ENCODE data around the gene TOMM5.

Gene TOMM5

GRCh38 chr9:37639841-37640240 is 47.4 kb upstream of the TOMM5 start:
- Histone ChIP-seq H4K20me1 (ENCODE audit: control insufficient read depth, insufficient read depth, low read depth, low read length) (no peaks in the 10 kb centered on the region), H3K4me3 (ENCODE audit: low read length) (no peak overlapping the region), H3K4me2 (ENCODE audit: low read length) (no peak overlapping the region), H3K27me3 (ENCODE audit: control insufficient read depth, low read length) (peaks cover 22% of the 10 kb centered on the region), H3F3A (ENCODE audit: control insufficient read depth, insufficient read depth) (no peaks in the 10 kb centered on the region), H3K4me1 (ENCODE audit: control insufficient read depth, low read length) (no peaks in the 10 kb centered on the region), H3K79me2 (ENCODE audit: control insufficient read depth, low read length) (no peaks in the 10 kb centered on the region), H3K9me2 (replicated peaks; ENCODE audit: control insufficient read depth, low read length) (no peaks in the 10 kb centered on the region), H3K27ac (ENCODE audit: low read depth, low read length) (no peak overlapping the region), H3K9me3 (ENCODE audit: control insufficient read depth, insufficient read depth, low read length) (no peaks in the 10 kb centered on the region), H3K36me3 (ENCODE audit: control insufficient read depth, low read length) (no peaks in the 10 kb centered on the region)
- TF ChIP-seq EZH2phosphoT487 (IDR thresholded peaks at IDR 0.05; ENCODE audit: borderline replicate concordance, low read length) (no peak), CTCF (IDR thresholded peaks at IDR 0.05; ENCODE audit: low read depth, low read length, poor library complexity, severe bottlenecking) (no peak)

- no peaks in the 10 kb centered on the region for H4K20me1 ChIP-seq (ENCODE audit: control insufficient read depth, insufficient read depth, low read depth, low read length)
- H3K4me3 ChIP-seq (ENCODE audit: low read length), result no peak overlapping the region
- TF ChIP-seq CTCF (IDR thresholded peaks at IDR 0.05; ENCODE audit: low read depth, low read length, poor library complexity, severe bottlenecking) (no peak), EZH2phosphoT487 (IDR thresholded peaks at IDR 0.05; ENCODE audit: borderline replicate concordance, low read length) (no peak)
- H3K36me3 ChIP-seq (ENCODE audit: control insufficient read depth, low read length), result no peaks in the 10 kb centered on the region
- no peaks in the 10 kb centered on the region for H3F3A ChIP-seq (ENCODE audit: control insufficient read depth, insufficient read depth)
- H3K79me2 ChIP-seq (ENCODE audit: control insufficient read depth, low read length), result no peaks in the 10 kb centered on the region
- H3K27me3 ChIP-seq (ENCODE audit: control insufficient read depth, low read length), result peaks cover 16% of the 10 kb centered on the region
- H3K9me2 ChIP-seq (replicated peaks; ENCODE audit: control insufficient read depth, low read length), result no peaks in the 10 kb centered on the region
- H3K4me1 ChIP-seq (ENCODE audit: control insufficient read depth, low read length), result no peaks in the 10 kb centered on the region
- H3K4me2 ChIP-seq (ENCODE audit: low read length), result no peak overlapping the region
- H3K9me3 ChIP-seq (ENCODE audit: control insufficient read depth, insufficient read depth, low read length), result no peaks in the 10 kb centered on the region
- H3K27ac ChIP-seq (ENCODE audit: low read depth, low read length), result no peak overlapping the region
These were observed 46.8 kb upstream of the TOMM5 start for GRCh38 chr9:37639109-37639762.

GRCh38 chr9:37636511-37637448 is 44.4 kb upstream of the TOMM5 start:
- Histone ChIP-seq H3K79me2 (ENCODE audit: control insufficient read depth, low read length) (no peaks in the 10 kb centered on the region), H3K9me2 (replicated peaks; ENCODE audit: control insufficient read depth, low read length) (no peaks in the 10 kb centered on the region), H3K4me2 (ENCODE audit: low read length) (no peak overlapping the region), H3F3A (ENCODE audit: control insufficient read depth, insufficient read depth) (no peaks in the 10 kb centered on the region), H3K4me3 (ENCODE audit: low read length) (no peak overlapping the region), H3K27ac (ENCODE audit: low read depth, low read length) (no peak overlapping the region), H4K20me1 (ENCODE audit: control insufficient read depth, insufficient read depth, low read depth, low read length) (no peaks in the 10 kb centered on the region), H3K9me3 (ENCODE audit: control insufficient read depth, insufficient read depth, low read length) (no peaks in the 10 kb centered on the region), H3K27me3 (ENCODE audit: control insufficient read depth, low read length) (peaks cover 5% of the 10 kb centered on the region; the same call in 1 of the 2 replicates), H3K4me1 (ENCODE audit: control insufficient read depth, low read length) (no peaks in the 10 kb centered on the region), H3K36me3 (ENCODE audit: control insufficient read depth, low read length) (no peaks in the 10 kb centered on the region)
- no peak for TF ChIP-seq CTCF (IDR thresholded peaks at IDR 0.05; ENCODE audit: low read depth, low read length, poor library complexity, severe bottlenecking)
- no peak for TF ChIP-seq EZH2phosphoT487 (IDR thresholded peaks at IDR 0.05; ENCODE audit: borderline replicate concordance, low read length)
